ENCODE measurements around the gene CLCN6. TPM values are rescaled to one million over a fixed set of nuclear protein-coding genes. Genes with fewer than 3 reads are reported as not detected.

The CLCN6 gene
- total RNA-seq, 2 donors from 2014 or later = 27.5 to 31.5 TPM

- no peak for ATAC-seq (ENCODE audit: insufficient number of reproducible peaks, low FRiP score, low read depth)
- Histone ChIP-seq H3K4me1 (ENCODE audit: control insufficient read depth in 1 of 2, low read depth in 2 of 2) (no peaks in the 10 kb centered on the region), H3K9me3 (no peaks in the 10 kb centered on the region), H3K27me3 (replicated peaks; ENCODE audit: insufficient read depth) (no peaks in the 10 kb centered on the region), H3K36me3 (peaks cover 81% of the 10 kb centered on the region), H3K4me3 (no peak overlapping the region), H3K27ac (no peak overlapping the region)
- no peak for TF ChIP-seq CTCF (IDR thresholded peaks at IDR 0.05)
- no peak for DNase-seq (ENCODE audit: low spot score)
Measured at GRCh38 chr1:11833497-11833896, 27.5 kb downstream of the CLCN6 start.

- no peaks in the 10 kb centered on the region for H3K4me1 ChIP-seq (ENCODE audit: control insufficient read depth in 1 of 2, low read depth in 2 of 2)
- no peaks in the 10 kb centered on the region for H3K27me3 ChIP-seq (replicated peaks; ENCODE audit: insufficient read depth)
- H3K4me3 ChIP-seq = no peak overlapping the region
- H3K36me3 ChIP-seq = peaks cover 77% of the 10 kb centered on the region
- H3K9me3 ChIP-seq = no peaks in the 10 kb centered on the region
- no peak for TF ChIP-seq CTCF (IDR thresholded peaks at IDR 0.05)
- DNase-seq (ENCODE audit: low spot score) = no peak
- H3K27ac ChIP-seq = no peak overlapping the region
- no peak for ATAC-seq (ENCODE audit: insufficient number of reproducible peaks, low FRiP score, low read depth)
Measured at GRCh38 chr1:11833900-11834299, 27.9 kb downstream of the CLCN6 start.

GRCh38 chr1:11835441-11836225, 29.6 kb downstream of the CLCN6 start:
- no peak for ATAC-seq (ENCODE audit: insufficient number of reproducible peaks, low FRiP score, low read depth)
- no peaks in the 10 kb centered on the region for H3K27me3 ChIP-seq (replicated peaks; ENCODE audit: insufficient read depth)
- H3K27ac ChIP-seq = no peak overlapping the region
- H3K36me3 ChIP-seq = peaks cover 68% of the 10 kb centered on the region
- TF ChIP-seq CTCF (IDR thresholded peaks at IDR 0.05) = no peak
- no peaks in the 10 kb centered on the region for H3K9me3 ChIP-seq
- no peak overlapping the region for H3K4me3 ChIP-seq
- no peak for DNase-seq (ENCODE audit: low spot score)
- H3K4me1 ChIP-seq (ENCODE audit: control insufficient read depth in 1 of 2, low read depth in 2 of 2) = peaks cover 6 to 8% of the 10 kb centered on the region in 2 donors

GRCh38 chr1:11836955-11837766, 31.2 kb downstream of the CLCN6 start:
- peaks cover 7 to 17% of the 10 kb centered on the region in 2 donors for H3K4me1 ChIP-seq (ENCODE audit: control insufficient read depth in 1 of 2, low read depth in 2 of 2)
- no peaks in the 10 kb centered on the region for H3K9me3 ChIP-seq
- DNase-seq (ENCODE audit: low spot score) (no peak), ATAC-seq (ENCODE audit: insufficient number of reproducible peaks, low FRiP score, low read depth) (no peak)
- no peak for TF ChIP-seq CTCF (IDR thresholded peaks at IDR 0.05)
- no peaks in the 10 kb centered on the region for H3K27me3 ChIP-seq (replicated peaks; ENCODE audit: insufficient read depth)
- peaks cover 71% of the 10 kb centered on the region for H3K36me3 ChIP-seq
- H3K27ac ChIP-seq = no peak overlapping the region
- no peak overlapping the region for H3K4me3 ChIP-seq

GRCh38 chr1:11837767-11838348, 31.9 kb downstream of the CLCN6 start:
- TF ChIP-seq CTCF (IDR thresholded peaks at IDR 0.05) = no peak
- DNase-seq (ENCODE audit: low spot score) = no peak
- ATAC-seq (ENCODE audit: insufficient number of reproducible peaks, low FRiP score, low read depth) = no peak
- Histone ChIP-seq H3K4me1 (ENCODE audit: control insufficient read depth in 1 of 2, low read depth in 2 of 2) (peaks cover 7 to 17% of the 10 kb centered on the region in 2 donors), H3K27ac (no peak overlapping the region), H3K9me3 (no peaks in the 10 kb centered on the region), H3K4me3 (no peak overlapping the region), H3K36me3 (peaks cover 71% of the 10 kb centered on the region), H3K27me3 (replicated peaks; ENCODE audit: insufficient read depth) (no peaks in the 10 kb centered on the region)

Data from thoracic aorta (tissue), 2 donors.